ENCODE data around the gene SORBS1.

DNA sequence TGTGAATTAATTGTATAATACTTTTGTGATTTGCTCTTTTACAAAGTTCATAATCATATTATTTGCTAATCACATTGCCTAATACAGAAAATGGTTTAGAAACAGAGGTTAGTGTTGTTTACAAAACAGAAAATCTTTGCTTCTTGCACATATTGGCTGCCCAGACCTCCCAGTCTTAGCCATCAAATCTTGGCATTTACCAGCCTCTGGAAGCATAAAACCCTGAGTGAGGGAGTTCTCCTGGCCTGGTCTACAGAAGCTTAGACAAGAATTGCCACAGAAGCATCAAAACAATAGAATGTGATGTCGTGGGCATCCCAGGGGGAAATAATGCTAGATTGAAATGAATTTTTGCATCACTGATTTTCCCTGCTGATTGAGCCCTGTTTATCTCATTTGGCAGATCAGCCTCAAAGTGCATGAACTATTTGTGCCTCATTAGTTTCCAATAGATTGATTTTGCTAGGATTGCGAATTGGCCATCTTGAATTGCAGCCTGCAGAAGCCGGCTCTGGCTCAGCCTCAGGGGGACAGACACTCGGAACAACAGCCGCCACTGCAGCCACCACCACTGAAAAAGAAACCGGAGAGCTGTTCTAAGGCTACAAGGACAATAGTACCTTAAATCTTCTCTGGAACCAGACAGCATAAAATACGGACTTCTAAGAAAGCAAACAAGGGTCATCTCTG lies 11.1 kb upstream of the SORBS1 start:
- no peak for TF ChIP-seq POLR2A (IDR thresholded peaks at IDR 0.05)
- TF ChIP-seq CTCF (IDR thresholded peaks at IDR 0.05), result no peak

All from suprapubic skin (tissue), 3 donors.